ENCODE results near the gene NHLH2.
A peak's percentile ranks its signal among the peaks of the same experiment; 100 is the strongest.

The NHLH2 gene

DNA sequence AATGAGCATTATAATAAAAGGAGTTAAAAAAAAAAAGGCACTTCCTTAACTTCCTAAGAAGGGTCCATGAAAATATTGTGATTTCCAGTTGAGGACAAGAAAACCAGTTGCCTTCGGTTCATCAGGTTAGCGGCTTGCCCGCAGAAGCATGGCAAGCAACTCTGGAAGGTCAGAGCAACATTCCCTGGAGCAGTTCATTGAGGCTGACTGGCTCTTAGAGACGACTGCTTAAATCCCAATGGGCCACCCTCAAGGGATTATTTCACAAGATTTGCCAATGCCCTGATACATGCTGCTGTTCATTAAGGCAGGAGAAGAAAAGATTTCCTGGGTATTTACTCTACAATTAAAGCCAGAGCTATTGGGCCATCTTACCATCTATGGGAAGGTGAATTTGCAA lies 43.4 kb downstream of the NHLH2 start:
- no peak for TF ChIP-seq CTCF (conservative IDR thresholded peaks at IDR 0.05; ENCODE audit: low read depth)
- CTCF ChIA-PET: no interaction called here
- no peak overlapping the region for H3K27ac ChIP-seq
- POLR2A ChIA-PET (ENCODE audit: low non-redundant PET): no interaction called here
- DNase-seq (ENCODE audit: low spot score): no peak

- POLR2A ChIA-PET (ENCODE audit: low non-redundant PET): no interaction called here
- no peak for DNase-seq (ENCODE audit: low spot score)
- CTCF ChIA-PET: no interaction called here
These were observed 44.0 kb downstream of the NHLH2 start for GRCh38 chr1:115796897-115797296.

DNA sequence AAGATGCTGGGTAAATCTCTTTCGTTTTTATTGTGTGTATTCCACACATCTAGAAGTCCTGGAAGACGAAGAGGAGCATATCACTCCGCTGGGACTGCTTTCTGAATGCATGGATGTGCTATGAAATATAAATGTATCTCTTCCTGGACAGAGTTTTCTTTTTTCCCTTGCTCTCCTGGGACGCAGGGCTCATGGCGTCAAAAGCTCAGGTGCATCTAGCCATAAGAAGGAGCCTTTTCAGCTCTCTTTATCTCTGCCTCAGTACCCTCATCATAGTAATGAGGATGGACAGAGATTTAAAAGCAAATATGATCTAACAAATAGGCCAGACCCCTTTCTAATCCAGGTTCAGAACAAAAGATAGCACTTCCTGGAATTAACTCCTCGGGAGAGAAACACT lies 44.9 kb downstream of the NHLH2 start:
- CTCF ChIA-PET: interaction anchor here (0.6 to 0.7 kb wide), 2 partner anchors 185 to 254 kb away, joined by 3 to 4 read pairs; no protein-coding TSS in a partner anchor
- POLR2A ChIA-PET (ENCODE audit: low non-redundant PET): no interaction called here
- TF ChIP-seq CTCF (conservative IDR thresholded peaks at IDR 0.05; ENCODE audit: low read depth): no peak
- no peak overlapping the region for H3K27ac ChIP-seq
- no peak for DNase-seq (ENCODE audit: low spot score)

More at GRCh38 chr1:115796897-115797296, 44.0 kb downstream of the NHLH2 start:
- no peak for TF ChIP-seq CTCF (conservative IDR thresholded peaks at IDR 0.05; ENCODE audit: low read depth)
- H3K27ac ChIP-seq: no peak overlapping the region

DNA sequence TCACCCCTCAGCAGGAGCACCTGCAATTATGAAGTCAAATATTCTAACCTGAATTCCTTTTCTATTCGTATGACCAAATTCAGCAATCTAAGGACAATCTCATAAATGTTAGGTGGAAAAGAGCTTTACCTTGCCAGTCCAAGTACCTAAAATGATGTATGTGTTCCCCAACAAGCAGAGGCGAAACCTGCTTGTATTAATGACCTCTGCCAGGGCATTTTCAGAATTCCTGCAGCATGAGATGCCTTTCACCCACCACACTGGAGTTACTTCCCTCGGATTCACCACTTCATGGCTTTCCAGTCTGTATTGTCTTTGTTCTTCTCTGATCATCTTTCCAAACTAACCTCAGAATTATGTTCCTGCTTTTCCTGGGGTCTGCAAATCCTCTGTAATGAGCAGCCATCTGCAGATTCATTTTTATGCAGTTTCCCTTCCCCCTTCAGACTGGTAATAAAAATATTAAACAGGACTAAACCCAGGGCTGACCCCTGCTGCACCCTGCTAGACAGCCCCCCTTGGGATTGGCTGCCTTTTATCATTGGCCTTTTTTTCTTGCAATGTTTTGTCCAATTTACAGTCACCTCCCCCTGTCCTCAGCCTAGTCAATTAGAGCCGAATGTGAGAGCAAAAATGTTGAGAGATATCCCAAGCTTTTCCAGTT lies 45.8 kb downstream of the NHLH2 start:
- peak overlapping the region; percentile 84 for H3K27ac ChIP-seq
- peak; percentile 34 for DNase-seq (ENCODE audit: low spot score)
- CTCF ChIA-PET: no interaction called here
- POLR2A ChIA-PET (ENCODE audit: low non-redundant PET): no interaction called here
- TF ChIP-seq CTCF (conservative IDR thresholded peaks at IDR 0.05; ENCODE audit: low read depth): no peak

- POLR2A ChIA-PET (ENCODE audit: low non-redundant PET): no interaction called here
- DNase-seq (ENCODE audit: low spot score): no peak
- TF ChIP-seq CTCF (conservative IDR thresholded peaks at IDR 0.05; ENCODE audit: low read depth): no peak
- peak overlapping the region; percentile 32; the same call in 1 of the 2 replicates for H3K27ac ChIP-seq
- CTCF ChIA-PET: no interaction called here
These were observed 47.8 kb downstream of the NHLH2 start for GRCh38 chr1:115793162-115793561.

DNA sequence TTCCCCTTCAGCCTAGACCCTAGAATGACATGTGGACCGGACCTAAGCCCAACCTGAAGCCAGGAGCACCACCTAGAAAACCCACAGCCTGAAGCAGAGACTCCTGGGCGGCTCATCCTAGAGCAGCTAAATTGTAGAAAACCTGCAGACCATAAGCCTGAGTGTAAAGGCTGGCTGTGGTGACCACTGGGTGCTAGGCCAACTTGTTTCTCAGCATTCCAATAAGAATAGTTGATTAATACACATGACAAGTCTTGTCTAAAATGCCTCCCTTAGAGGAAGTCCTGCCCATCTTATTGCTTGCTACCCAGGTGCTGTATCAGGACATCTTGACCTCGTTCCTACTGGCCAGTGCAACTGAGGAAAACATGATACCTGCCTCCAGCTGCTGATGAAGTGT lies 49.1 kb downstream of the NHLH2 start:
- H3K27ac ChIP-seq: peak overlapping the region; percentile 33; the same call in 1 of the 2 replicates
- POLR2A ChIA-PET (ENCODE audit: low non-redundant PET): no interaction called here
- DNase-seq (ENCODE audit: low spot score): no peak
- CTCF ChIA-PET: interaction anchor here (0.6 kb wide), 1 partner anchor 1171 kb away, joined by 3 read pairs; no protein-coding TSS in a partner anchor
- no peak for TF ChIP-seq CTCF (conservative IDR thresholded peaks at IDR 0.05; ENCODE audit: low read depth)

Measured in RWPE1 (cell line).